ENCODE data around the gene ISCA2.

GRCh38 chr14:74469548-74470518, 23.7 kb upstream of the ISCA2 start:
- TF ChIP-seq CTCF (IDR thresholded peaks at IDR 0.05) (no peak), EZH2 (IDR thresholded peaks at IDR 0.05; ENCODE audit: borderline replicate concordance, insufficient read depth, low read depth, low read length, poor library complexity, severe bottlenecking) (no peak)
